Lower leg skin (tissue), 3 donors: Measurements from ENCODE around the gene SLAIN2.

Experiments used
- POLR2A ChIP-seq, 2 donors: fragments of 450-650 bp; IDR thresholded peaks; one replicate each; pipeline ENCODE4 v1.6.1; 2016 to 2017; ENCODE audit warnings: antibody characterized with exemption in 2 of 2, mild to moderate bottlenecking in 1 of 2, moderate library complexity in 1 of 2
- TF ChIP-seq, protein P1 (sequence below), 3 donors: fragments of 450-650 bp; IDR thresholded peaks; one replicate each; pipeline ENCODE4 v1.5.1; 2016; ENCODE audit warnings: antibody characterized with exemption in 3 of 3, mild to moderate bottlenecking in 3 of 3, moderate library complexity in 2 of 3

GRCh38 chr4:48350871-48351270, 9.5 kb downstream of the SLAIN2 start:
- TF ChIP-seq, protein P1, sequence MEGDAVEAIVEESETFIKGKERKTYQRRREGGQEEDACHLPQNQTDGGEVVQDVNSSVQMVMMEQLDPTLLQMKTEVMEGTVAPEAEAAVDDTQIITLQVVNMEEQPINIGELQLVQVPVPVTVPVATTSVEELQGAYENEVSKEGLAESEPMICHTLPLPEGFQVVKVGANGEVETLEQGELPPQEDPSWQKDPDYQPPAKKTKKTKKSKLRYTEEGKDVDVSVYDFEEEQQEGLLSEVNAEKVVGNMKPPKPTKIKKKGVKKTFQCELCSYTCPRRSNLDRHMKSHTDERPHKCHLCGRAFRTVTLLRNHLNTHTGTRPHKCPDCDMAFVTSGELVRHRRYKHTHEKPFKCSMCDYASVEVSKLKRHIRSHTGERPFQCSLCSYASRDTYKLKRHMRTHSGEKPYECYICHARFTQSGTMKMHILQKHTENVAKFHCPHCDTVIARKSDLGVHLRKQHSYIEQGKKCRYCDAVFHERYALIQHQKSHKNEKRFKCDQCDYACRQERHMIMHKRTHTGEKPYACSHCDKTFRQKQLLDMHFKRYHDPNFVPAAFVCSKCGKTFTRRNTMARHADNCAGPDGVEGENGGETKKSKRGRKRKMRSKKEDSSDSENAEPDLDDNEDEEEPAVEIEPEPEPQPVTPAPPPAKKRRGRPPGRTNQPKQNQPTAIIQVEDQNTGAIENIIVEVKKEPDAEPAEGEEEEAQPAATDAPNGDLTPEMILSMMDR (IDR thresholded peaks at IDR 0.05) = no peak
- TF ChIP-seq POLR2A (IDR thresholded peaks at IDR 0.05) = no peak
